Natural killer cell treated with Interleukin-12 subunit alpha and Interleukin-12 subunit beta and Interleukin-15 and Interleukin-18, amount 100 ng/mL, for 72 hours (primary cell): Measurements from ENCODE around the gene LAMA5. TPM values are rescaled to one million over a fixed set of nuclear protein-coding genes. Genes with fewer than 3 reads are reported as not detected.

Experiments used
- total RNA-seq, 2 donors: library from RNA; stranded (reverse); gene quantifications; one replicate each; pipeline ENCODE4 v1.2.3, GENCODE V29; 2022

LAMA5 gene
- total RNA-seq, 2 donors from 2014 or later = 1.5 to 1.9 TPM

Other genes with a start within 250 kb of the LAMA5 start
- gene LSM14B, start 244.8 kb downstream of the LAMA5 start, total RNA-seq = 10 to 100 TPM; 25.8 to 32.7 TPM
- gene PSMA7, start 223.9 kb downstream of the LAMA5 start, total RNA-seq = 100 to 1,000 TPM; 284 to 315 TPM
- 10 to 100 TPM; 21.2 to 45.0 TPM for gene SS18L1, start 223.5 kb downstream of the LAMA5 start, total RNA-seq
- 10 to 100 TPM; 39.3 to 57.9 TPM for gene MTG2, start 184.3 kb downstream of the LAMA5 start, total RNA-seq
- gene HRH3, start 147.0 kb downstream of the LAMA5 start, total RNA-seq = not detected
- gene OSBPL2, start 128.8 kb downstream of the LAMA5 start, total RNA-seq = 10 to 100 TPM; 38.7 to 47.7 TPM
- 100 to 1,000 TPM; 171 to 178 TPM for gene ADRM1, start 64.3 kb downstream of the LAMA5 start, total RNA-seq
- 1,000 to 10,000 TPM; 1,109 to 1,318 TPM for gene RPS21, start 19.8 kb upstream of the LAMA5 start, total RNA-seq
- 1 to 10 TPM; 9.4 to 9.5 TPM for gene CABLES2, start 40.0 kb upstream of the LAMA5 start, total RNA-seq
- gene RBBP8NL, start 60.2 kb upstream of the LAMA5 start, total RNA-seq = not detected
- gene GATA5, start 108.7 kb upstream of the LAMA5 start, total RNA-seq = not detected